HepG2 (cell line): ENCODE results near the gene UBE2C. TPM values are rescaled to one million over a fixed set of nuclear protein-coding genes. Genes with fewer than 3 reads are reported as not detected.
A peak's percentile ranks its signal among the peaks of the same experiment; 100 is the strongest.

ENCODE experiments used
- BRCA1 ChIP-seq: sonication (generic); formaldehyde crosslinking; IDR thresholded peaks from 2 replicates; pipeline ENCODE4 v1.4.0; 2020; ENCODE audit warnings: missing genetic modification reagents
- DNMT1 ChIP-seq: sonication (generic); formaldehyde crosslinking; IDR thresholded peaks from 2 replicates; pipeline ENCODE4 v1.5.1; 2020; ENCODE audit warnings: mild to moderate bottlenecking, missing genetic modification reagents
- EP300 ChIP-seq, 3 experiments: sonication (generic) in 1 of 3; formaldehyde crosslinking in 1 of 3; IDR thresholded peaks; 2 replicates each; pipeline versions ENCODE4 v1.5.1 to v1.6.1; 2011 to 2020; ENCODE audit warnings: low read depth in 2 of 3, low read length in 2 of 3, borderline replicate concordance in 1 of 3, improper control_type of control experiment in 1 of 3, mild to moderate bottlenecking in 1 of 3, missing genetic modification reagents in 1 of 3, moderate library complexity in 1 of 3
- KLF11 ChIP-seq: IDR thresholded peaks from 2 replicates; pipeline ENCODE4 v1.6.1; 2016; ENCODE audit warnings: missing compliant biosample characterization
- MYPOP ChIP-seq: sonication (generic); formaldehyde crosslinking; IDR thresholded peaks from 2 replicates; pipeline ENCODE4 v1.8.1; 2023; ENCODE audit warnings: mild to moderate bottlenecking, moderate library complexity, missing genetic modification reagents
- NCOA1 ChIP-seq: sonication (generic); formaldehyde crosslinking; IDR thresholded peaks from 2 replicates; pipeline ENCODE4 v1.9.0; 2021; ENCODE audit warnings: missing genetic modification reagents
- NR2F2 ChIP-seq: IDR thresholded peaks from 2 replicates; pipeline ENCODE4 v1.6.1; 2012; ENCODE audit warnings: low read depth, inconsistent platforms, borderline replicate concordance
- PRDM15 ChIP-seq: sonication (generic); formaldehyde crosslinking; IDR thresholded peaks from 2 replicates; pipeline ENCODE4 v1.4.0; 2020; ENCODE audit warnings: missing genetic modification reagents
- PRMT3 ChIP-seq: sonication (generic); formaldehyde crosslinking; IDR thresholded peaks from 2 replicates; pipeline ENCODE4 v1.8.1; 2022; ENCODE audit warnings: low read depth, mild to moderate bottlenecking, moderate library complexity, missing genetic modification reagents, borderline replicate concordance
- REXO4 ChIP-seq: sonication (generic); formaldehyde crosslinking; IDR thresholded peaks from 2 replicates; pipeline ENCODE4 v1.8.0; 2022; ENCODE audit warnings: missing genetic modification reagents, mild to moderate bottlenecking, borderline replicate concordance
- SMARCE1 ChIP-seq: fragments of 450-650 bp; IDR thresholded peaks from 2 replicates; pipeline ENCODE4 v1.6.1; 2017; ENCODE audit warnings: borderline replicate concordance
- TFE3 ChIP-seq: IDR thresholded peaks from 2 replicates; pipeline ENCODE4 v1.6.1; 2016
- THAP11 ChIP-seq: IDR thresholded peaks from 2 replicates; pipeline ENCODE4 v1.6.1; 2016; ENCODE audit warnings: missing biosample characterization, missing genetic modification reagents
- USF2 ChIP-seq, 2 experiments: sonication (generic) in 1 of 2; formaldehyde crosslinking in 1 of 2; IDR thresholded peaks; 2 replicates each; pipeline versions ENCODE4 v1.5.1 to v1.6.1; 2011 to 2020; ENCODE audit warnings: borderline replicate concordance in 1 of 2, low read depth in 1 of 2, low read length in 1 of 2, mild to moderate bottlenecking in 1 of 2, missing genetic modification reagents in 1 of 2, moderate library complexity in 1 of 2
- ZFP90 ChIP-seq: sonication (generic); formaldehyde crosslinking; IDR thresholded peaks from 2 replicates; pipeline ENCODE4 v1.8.0; 2022; ENCODE audit warnings: missing genetic modification reagents, mild to moderate bottlenecking, inconsistent platforms, borderline replicate concordance
- ZNF777 ChIP-seq: sonication (generic); formaldehyde crosslinking; IDR thresholded peaks from 2 replicates; pipeline ENCODE4 v1.4.0; 2020; ENCODE audit warnings: missing genetic modification reagents
- ZNF883 ChIP-seq: sonication (generic); formaldehyde crosslinking; IDR thresholded peaks from 2 replicates; pipeline ENCODE4 v1.5.1; 2020; ENCODE audit warnings: mild to moderate bottlenecking, missing genetic modification reagents; ENCODE audit errors: not compliant biosample characterization
- ZSCAN21 ChIP-seq: sonication (generic); formaldehyde crosslinking; IDR thresholded peaks from 2 replicates; pipeline ENCODE4 v1.8.0; 2022; ENCODE audit warnings: mild to moderate bottlenecking, missing genetic modification reagents, moderate library complexity, borderline replicate concordance
- polyA plus RNA-seq, 8 experiments: library from polyadenylated mRNA; depleted of rRNA in 3 of 8; stranded (reverse) in 7 of 8; unstranded in 1 of 8; fragments of >200 nt; fragmentation: Illumina TruSeq in 4 of 8; extraction: Trizol in 4 of 8; gene quantifications; 2 replicates each; pipeline versions ENCODE4 v1.2.1 to v1.2.3, GENCODE V29; 2011 to 2016; ENCODE audit warnings: low read depth in 4 of 8, missing spikeins in 1 of 8, mixed read lengths in 1 of 8; ENCODE audit not compliant: insufficient read depth in 1 of 8
- total RNA-seq, 5 experiments: library from RNA; depleted of rRNA; stranded (reverse); fragments of >200 nt; fragmentation: Illumina TruSeq; extraction: Trizol; gene quantifications; 2 replicates each; pipeline ENCODE4 v1.2.3, GENCODE V29; 2016; ENCODE audit warnings: low read depth in 1 of 5

The UBE2C gene
- total and polyA plus RNA-seq, 2 of the 13 experiments (the other 11 are each of a cell fraction or from before 2014, with no cell fraction given), result 100 to 123 TPM

GRCh38 chr20:45812157-45813005 lies at the start of gene UBE2C (continued):
- TF ChIP-seq USF2 (IDR thresholded peaks at IDR 0.05; ENCODE audit: low read depth, low read length), result 0 out of 2 replicates have a peak, but pooled peaks have one; percentile 29
- peak; percentile 64; the same call in 1 of the 2 replicates for TF ChIP-seq USF2 (CRISPR knock-in tag; IDR thresholded peaks at IDR 0.05; ENCODE audit: borderline replicate concordance)
- TF ChIP-seq ZNF777 (CRISPR knock-in tag), result 0 out of 2 replicates have a peak, but pooled peaks have one; percentile 27
- TF ChIP-seq ZNF883 (CRISPR knock-in tag), result peak; percentile 14
- no peak for TF ChIP-seq SMARCE1
- 0 out of 2 replicates have a peak, but pooled peaks have one; percentile 54 for TF ChIP-seq REXO4 (CRISPR knock-in tag)
- TF ChIP-seq EP300 (IDR thresholded peaks at IDR 0.05; ENCODE audit: low read depth in 2 of 2, low read length in 2 of 2), result no peak
- 0 out of 2 replicates have a peak, but pooled peaks have one; percentile 6 for TF ChIP-seq EP300 (CRISPR knock-in tag; IDR thresholded peaks at IDR 0.05; ENCODE audit: borderline replicate concordance)
- 0 out of 2 replicates have a peak, but pooled peaks have one; percentile 41 for TF ChIP-seq ZFP90 (CRISPR knock-in tag)
- peak; percentile 73; the same call in 1 of the 2 replicates for TF ChIP-seq DNMT1
- peak; percentile 28; the same call in 1 of the 2 replicates for TF ChIP-seq PRDM15
- TF ChIP-seq THAP11 (CRISPR knock-in tag), result 0 out of 2 replicates have a peak, but pooled peaks have one; percentile 29
- peak; percentile 94; the same call in 1 of the 2 replicates for TF ChIP-seq PRMT3 (CRISPR knock-in tag)
- no peak for TF ChIP-seq NR2F2
- TF ChIP-seq TFE3 (CRISPR knock-in tag), result peak; percentile 33; the same call in 1 of the 2 replicates
- TF ChIP-seq BRCA1 (CRISPR knock-in tag), result no peak
- peak; percentile 75 for TF ChIP-seq ZSCAN21 (CRISPR knock-in tag)
- TF ChIP-seq MYPOP (CRISPR knock-in tag), result 0 out of 2 replicates have a peak, but pooled peaks have one; percentile 50
- TF ChIP-seq KLF11, result no peak
- no peak for TF ChIP-seq NCOA1 (CRISPR knock-in tag)
